ENCODE measurements around the gene PLG. TPM values are rescaled to one million over a fixed set of nuclear protein-coding genes. Genes with fewer than 3 reads are reported as not detected.
"Not testable (repeated sequence)": the region's sequence is repeated elsewhere in the genome, so short reads cannot be mapped to it uniquely, and the experiment has no call there.

The PLG gene
- total RNA-seq, 1 experiment from 2014 or later = not detected

DNA sequence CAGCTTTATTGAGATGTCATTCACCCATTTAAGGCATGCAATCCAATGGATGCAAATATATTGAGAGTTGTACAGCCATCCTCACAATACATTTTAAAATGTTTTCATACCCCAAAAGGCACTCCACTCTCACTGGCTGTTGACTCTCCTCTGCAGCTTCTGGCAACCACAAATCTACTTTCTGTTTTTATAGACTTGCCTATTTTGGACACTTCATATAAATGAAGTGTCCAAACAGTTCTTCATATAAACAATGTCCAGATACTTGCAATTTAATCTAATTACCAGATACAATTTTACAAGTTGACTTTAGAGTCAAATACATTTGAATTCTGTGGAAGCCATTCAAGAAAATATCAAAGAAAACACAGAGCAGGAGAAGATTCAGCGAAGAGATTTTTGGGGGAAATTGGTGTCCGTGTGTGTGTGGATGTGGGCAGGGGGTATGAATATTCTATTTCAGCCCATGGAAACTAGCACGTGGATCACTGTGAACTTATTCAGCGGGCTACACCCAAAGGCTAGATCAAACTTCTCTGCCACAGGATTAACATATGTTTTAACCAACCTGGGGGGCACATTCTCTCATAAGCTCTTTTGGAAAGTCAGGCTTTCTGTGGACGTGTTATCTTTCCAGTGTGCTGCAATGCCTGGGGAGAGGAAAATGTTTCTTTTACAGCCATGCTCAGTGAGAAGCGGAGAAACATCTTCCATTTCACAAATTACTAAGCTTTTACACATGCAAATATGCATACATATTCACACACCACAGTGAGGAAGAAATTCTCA lies 73.9 kb downstream of the PLG start:
- no peak for DNase-seq (ENCODE audit: low read depth)

DNA sequence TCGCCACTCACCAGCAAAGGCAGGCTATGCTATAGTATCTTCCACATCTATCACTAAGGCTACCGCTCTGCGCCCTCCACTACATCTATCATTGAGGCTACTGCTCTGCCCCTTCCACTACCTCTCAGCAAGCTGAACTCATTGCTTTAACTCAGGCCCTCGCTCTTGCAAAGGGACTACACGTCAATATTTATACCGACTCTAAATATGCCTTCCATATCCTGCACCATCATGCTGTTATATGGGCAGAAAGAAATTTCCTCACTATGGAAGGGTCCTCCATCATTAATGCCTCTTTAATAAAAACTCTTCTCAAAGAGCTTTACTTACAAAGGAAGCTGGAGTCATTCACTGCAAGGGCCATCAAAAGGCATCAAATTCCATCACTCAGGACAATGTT lies 77.1 kb downstream of the PLG start:
- not testable (repeated sequence) for DNase-seq (ENCODE audit: low read depth)

DNA sequence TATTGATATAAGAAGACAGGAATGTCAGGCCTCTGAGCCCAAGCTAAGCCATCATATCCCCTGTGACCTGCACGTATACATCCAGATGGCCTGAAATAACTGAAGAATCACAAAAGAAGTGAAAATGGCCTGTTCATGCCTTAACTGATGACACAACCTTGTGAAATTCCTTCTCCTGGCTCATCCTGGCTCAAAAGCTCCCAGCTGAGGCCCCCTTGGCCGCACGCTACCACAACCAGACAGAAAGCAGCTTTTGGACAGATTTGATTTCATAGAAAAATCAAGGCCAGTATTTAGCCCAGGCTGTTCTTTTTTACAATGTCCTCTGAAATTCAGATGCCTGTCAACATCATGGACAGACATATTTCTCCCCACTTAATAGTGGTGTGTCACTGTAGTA lies 78.6 kb downstream of the PLG start:
- not testable (repeated sequence) for DNase-seq (ENCODE audit: low read depth)

DNA sequence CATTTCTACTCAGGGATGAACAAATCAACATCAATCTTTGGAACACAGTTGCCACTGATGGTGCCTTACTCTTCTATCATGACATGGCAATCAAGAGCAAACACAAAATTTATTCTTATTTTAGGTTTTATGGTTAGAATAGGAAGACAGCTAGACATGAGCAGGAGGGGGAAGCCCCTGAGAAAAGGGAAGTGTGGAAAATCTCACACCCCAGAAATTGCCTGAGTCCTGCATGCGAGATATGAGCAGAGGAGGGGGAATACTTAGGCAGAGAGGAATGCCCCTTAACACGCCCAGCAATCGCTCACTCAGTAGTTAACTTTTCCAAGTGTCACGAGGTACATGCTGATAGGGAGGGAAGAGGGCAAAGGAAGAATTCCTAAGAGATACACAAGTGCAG lies 79.3 kb downstream of the PLG start:
- DNase-seq (ENCODE audit: low read depth) = no peak

DNA sequence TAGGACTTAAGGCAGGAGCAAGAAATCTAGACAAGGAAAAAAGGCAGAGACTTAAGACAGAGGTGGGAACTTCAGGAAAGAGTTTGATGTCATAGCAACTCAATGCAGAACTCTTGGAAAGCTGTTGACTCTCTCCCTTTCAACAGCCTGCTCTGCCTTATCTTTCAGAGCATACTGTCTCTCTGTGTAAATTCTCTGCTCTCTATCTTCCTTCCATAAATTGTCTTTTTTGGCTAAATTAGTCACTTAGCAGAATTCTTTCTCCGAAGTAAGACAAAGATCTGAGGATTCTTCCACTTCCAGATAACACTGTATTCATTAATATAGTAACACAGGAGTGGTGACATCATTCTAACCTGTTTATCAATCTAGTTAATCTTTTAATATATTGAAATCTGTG lies 80.2 kb downstream of the PLG start:
- DNase-seq (ENCODE audit: low read depth) = no peak

DNA sequence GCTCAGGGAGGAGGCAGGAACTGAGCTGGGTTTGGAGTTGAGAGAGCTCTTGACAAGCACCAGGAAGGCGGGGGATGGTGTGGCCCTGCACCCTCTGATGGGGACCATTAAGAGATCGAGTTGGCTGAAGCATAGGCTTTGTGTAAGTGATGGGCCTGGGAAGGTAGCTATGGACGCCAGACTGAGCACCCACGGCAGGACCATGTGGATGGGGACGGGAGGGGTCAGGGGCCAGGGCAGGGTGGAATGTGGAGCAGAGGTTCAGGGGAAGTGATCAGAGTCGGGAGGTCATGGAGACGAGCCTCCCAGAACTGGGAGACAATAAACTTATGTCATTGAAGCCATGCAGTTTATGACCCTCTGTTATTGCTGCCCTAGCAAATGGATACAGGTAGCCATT lies 81.7 kb downstream of the PLG start:
- DNase-seq (ENCODE audit: low read depth) = no peak

DNA sequence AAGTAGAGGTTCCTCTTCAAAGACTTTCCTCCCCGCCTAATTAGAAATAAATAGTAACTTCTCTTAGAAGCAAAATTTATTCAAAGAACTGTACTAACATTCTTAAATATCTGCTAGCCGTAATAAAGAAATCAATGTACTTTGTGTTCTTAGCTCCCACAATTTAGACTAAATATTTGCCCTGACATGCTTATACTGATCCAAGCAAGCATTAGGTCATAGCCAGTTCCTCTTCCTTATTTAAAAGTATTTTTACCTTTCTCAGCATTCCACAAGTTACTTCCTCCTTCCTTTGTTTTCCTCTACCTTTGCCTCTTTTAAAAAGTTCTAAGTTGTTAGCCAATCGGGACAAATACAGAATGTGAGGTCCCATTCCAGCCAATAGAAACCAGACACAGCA lies 86.1 kb downstream of the PLG start:
- not testable (repeated sequence) for DNase-seq (ENCODE audit: low read depth)

DNA sequence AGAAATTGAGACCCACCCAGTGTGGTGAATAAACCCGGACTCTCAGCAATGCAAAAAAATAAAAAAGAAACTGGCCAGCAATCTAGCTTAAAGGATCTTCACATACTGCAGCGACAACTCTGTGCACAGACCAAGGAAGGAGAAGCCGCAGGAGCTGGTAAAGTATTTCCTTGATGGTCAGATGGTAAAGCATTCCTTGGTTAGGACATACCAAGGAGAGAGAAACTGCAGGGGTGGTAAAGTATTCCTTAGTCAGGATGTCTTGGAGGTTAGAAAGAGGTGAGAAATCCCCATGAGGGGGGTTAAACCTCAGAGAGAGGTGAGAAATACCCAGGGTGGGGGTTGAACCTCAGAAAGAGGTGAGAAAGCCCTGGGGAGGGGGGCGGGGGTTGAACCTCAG lies 86.8 kb downstream of the PLG start:
- DNase-seq (ENCODE audit: low read depth) = peak; percentile 5

DNA sequence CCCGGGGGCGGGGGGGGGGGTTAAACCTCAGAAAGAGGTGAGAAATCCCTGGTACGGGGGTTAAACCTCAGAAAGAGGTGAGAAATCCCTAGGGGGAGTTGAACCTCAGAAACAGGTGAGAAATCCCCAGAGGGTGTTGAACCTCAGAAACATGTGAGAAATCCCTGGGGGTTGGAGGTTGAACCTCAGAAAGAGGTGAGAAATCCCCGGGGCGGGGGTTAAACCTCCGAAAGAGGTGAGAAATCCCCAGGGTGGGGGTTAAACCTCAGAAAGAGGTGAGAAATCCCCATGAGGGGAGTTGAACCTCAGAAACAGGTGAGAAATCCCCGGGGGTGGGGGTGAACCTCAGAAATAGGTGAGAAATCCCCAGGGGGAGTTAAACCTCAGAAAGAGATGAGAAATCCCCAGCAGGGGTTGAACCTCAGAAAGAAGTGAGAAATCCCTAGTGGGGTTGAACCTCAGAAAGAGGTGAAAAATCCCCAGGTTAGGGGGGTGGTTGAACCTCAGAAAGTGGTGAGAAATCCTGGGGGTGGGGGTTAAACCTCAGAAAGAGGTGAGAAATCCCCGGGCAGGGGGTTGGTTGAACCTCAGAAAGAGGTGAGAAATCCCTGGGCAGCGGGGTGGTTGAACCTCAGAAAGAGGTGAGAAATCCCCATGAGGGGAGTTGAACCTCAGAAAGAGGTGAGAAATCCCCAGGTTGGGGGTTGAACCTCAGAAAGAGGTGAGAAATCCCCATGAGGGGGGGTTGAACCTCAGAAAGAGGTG lies 87.4 kb downstream of the PLG start:
- no peak for DNase-seq (ENCODE audit: low read depth)

DNA sequence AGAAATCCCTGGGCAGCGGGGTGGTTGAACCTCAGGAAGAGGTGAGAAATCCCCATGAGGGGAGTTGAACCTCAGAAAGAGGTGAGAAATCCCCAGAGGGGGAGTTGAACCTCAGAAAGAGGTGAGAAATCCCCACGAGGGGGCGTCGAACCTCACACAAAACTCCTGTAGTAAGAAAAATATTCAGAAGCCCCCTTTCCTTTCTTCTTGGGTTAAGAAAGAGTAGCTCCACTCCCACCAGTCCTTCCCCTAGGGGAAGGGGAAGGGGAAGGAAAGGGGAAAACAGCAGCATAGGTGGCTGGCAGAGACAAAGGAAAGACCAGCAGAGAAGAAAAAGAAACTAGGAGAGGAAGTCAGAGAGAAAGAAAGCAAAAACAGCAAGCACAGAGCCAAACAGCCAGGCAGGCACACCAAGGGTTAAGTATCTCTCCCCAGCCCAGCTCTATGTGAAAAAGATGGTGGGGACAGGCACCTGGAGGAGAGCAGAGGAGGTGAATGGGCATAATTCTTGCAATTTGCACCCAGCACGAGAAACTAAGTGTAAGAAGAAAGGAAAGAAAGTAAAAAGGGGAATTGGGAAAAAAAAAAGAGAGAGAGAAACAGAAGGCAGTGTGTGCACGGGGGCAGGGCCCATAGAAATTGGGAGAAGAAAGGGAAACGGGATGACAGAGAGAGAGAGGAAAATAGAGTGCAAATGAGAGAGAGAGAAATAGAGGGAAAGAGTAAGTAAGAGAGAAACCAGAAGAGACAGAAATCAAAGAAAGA lies 88.2 kb downstream of the PLG start:
- DNase-seq (ENCODE audit: low read depth) = peak; percentile 15

DNA sequence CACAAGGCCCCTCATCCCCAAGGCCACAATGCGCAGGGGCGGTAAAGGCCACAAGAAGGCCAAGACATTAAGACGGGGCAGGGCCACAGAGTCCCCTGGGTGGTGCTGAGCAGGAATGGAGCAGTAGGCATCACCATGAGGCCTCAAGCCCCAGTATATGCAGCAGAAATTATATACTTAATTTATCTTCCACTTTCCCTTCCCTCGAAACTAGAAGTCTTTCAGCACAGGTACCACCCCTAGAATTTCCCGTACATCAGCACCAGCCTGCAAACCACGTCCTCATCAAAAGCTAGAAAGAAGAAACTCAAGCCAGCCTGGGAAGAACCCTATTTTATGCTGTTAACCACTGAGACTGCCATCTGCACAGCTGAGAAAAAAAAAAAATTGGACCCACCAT lies 89.4 kb downstream of the PLG start:
- no peak for DNase-seq (ENCODE audit: low read depth)

DNA sequence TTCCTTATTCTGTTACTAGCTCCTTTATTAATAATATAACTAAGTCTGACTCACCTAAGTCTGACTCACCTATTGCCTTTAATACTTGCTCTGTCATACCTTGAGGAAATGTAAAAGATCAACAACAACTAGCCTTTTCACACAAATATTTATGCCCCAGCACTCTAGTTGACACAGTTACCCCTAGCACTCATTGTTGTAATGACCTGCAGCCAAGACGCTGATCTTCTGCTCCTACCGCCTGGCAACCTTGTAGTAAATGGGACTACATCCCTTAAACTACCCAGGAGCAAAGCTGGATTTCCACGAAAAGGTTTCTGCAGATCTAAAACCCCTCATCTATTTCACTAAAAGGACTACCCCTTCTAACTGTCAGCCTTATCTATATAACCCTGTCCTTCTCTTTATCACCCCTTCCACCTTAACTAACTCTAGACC lies 90.0 kb downstream of the PLG start:
- DNase-seq (ENCODE audit: low read depth) = peak; percentile 13

DNA sequence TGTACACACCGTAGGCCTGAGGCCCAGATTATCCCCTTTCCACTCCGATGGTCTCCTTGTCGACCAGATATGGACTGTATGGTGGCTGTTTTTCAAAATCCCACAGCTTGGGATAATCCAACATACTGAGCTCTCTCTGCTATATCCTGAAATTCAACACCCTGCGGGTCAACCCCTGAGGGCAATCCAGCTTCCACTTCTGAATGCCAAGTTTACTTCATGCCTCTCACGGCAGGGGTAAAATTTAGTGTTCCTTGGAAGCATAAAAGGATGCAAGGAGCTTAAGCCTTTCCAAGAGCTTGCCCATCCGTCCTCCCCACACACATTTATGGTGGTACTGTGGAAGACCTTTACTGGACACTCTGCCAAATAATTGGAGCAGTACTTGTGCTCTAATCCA lies 90.7 kb downstream of the PLG start:
- peak; percentile 37 for DNase-seq (ENCODE audit: low read depth)

DNA sequence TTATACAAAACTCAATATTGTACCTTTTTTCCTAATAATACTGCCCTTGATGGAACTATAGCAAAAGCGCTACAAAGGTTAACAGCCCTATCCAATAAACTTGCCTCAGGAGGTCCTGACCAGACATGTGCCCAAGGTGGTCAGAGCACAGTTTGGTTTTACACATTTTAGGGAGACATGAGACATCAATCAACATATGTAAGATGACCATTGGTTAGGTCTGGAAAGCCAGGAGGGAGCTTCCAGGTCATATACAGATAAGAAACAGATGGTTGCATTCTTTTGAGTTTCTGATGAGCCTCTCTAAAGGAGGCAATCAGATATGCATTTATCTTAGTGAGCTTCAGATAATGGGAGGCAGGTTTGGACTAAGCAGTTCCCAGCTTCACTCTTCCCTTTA lies 91.6 kb downstream of the PLG start:
- DNase-seq (ENCODE audit: low read depth) = no peak

DNA sequence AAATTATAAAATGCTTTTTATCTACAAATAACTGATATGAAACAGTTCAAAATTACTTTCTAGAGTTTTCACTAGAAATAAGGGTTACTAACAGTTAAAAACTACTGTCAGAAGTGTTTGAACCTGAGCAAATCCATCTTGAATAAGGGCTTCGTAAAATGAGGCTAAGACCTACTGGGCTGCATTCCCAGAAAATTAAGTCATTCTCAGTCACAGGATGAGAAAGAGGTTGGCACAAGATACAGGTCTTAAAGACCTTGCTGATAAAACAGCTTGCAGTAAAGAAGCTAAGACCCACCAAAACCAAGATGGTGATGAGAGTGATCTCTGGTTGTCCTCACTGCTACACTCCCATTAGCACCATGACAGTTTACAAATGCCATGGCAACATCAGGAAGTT lies 93.7 kb downstream of the PLG start:
- DNase-seq (ENCODE audit: low read depth) = no peak

DNA sequence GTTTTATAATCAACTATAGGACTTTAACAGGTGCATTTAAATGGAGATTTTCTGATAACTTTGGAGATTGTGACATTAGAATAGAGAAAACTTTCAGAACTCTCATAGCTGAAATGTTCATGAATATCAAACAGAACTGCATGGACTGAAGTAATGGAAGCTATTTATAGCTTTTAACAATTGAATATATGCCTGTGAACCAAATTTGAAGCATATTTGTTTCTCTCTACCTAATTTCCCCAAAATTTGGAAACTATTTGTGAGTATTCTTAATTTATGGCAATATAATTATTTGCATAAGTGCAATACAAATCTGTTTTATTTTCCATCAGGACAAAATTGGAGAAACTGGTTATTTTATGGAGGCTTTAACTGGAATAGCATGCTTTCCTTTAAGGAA lies 96.6 kb downstream of the PLG start:
- DNase-seq (ENCODE audit: low read depth) = no peak

DNA sequence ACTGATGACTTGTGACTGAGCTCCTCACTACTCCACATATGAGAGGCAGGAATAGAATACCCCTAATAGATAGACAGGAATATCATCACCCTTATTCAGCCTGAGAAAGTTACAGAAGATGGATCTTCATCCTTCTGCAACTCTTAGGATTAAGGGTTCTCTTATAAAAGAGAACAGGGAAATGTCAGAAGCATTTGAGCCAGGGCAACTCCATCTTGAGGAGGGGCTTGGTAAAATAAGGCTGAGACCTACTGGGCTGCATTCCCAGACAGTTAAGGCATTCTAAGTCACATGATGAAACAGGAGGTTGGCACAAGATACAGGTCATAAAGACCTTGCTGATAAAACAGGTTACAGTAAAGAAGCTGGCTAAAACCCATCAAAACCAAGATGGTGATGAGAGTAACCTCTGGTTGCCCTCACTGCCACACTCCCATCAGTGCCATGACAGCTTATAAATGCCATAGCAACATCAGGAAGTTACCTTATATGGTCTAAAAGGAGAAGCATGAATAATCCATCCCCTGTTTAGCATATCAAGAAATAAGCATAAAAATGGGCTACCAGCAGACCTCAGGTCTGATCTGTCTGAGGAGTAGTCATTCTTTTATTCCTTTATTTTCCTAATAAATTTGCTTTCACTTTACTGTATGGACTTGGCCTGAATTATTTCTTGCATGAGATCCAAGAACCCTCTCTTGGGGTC lies 97.9 kb downstream of the PLG start:
- DNase-seq (ENCODE audit: low read depth) = no peak

DNA sequence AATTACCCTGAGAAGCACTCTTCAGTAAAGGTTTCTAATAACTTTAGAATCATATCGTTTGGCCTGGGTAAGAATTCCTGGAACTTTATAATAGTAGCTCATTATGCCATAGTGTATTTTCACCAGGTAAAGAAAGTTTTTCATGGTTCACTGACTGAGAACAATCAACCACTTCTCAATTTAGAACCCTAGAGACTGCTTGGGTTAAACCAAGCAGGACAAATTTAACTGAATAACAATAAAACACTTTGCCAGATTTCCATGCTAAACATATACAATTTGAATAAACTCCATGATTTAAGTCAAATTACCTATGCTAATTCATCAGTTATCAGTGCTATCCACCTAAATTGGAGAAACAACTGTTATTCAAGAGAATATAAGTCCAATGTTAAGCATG lies 99.4 kb downstream of the PLG start:
- DNase-seq (ENCODE audit: low read depth) = no peak

DNA sequence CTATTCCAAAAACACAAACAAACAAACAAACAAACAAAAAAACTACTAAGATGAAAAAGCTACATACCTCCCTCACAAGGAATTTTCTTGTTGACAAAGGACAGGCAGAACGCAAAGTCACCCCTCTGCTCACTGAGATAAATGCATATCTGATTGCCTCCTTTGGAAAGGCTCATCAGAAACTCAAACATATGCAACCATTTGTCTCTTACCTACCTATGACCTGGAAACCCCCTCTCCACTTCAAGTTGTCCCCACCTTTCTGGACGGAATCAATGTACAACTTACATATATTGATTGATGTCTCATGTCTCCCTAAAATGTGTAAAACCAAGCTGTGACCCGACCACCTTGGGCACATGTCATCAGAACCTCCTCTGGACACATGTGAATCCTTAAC lies 100.0 kb downstream of the PLG start:
- not testable (repeated sequence) for DNase-seq (ENCODE audit: low read depth)

All from M059J (cell line).